Measurements from ENCODE around the gene TBC1D24.

Gene TBC1D24

GRCh38 chr16:2517954-2518605 lies 43.2 kb downstream of the TBC1D24 start:
- DNase-seq (ENCODE audit: low spot score), result no peak

- DNase-seq (ENCODE audit: low spot score), result peak; percentile 54
These were observed 44.1 kb downstream of the TBC1D24 start for GRCh38 chr16:2518823-2519710.

- DNase-seq (ENCODE audit: low spot score), result no peak
These were observed 44.8 kb downstream of the TBC1D24 start for GRCh38 chr16:2519711-2520080.

GRCh38 chr16:2520097-2520783 lies 45.3 kb downstream of the TBC1D24 start, which contains the start of gene AMDHD2:
Gene AMDHD2, plus strand, starts transcription at chr16:2520371. Its CDS starts 88 bp downstream, at chr16:2520459.
- DNase-seq (ENCODE audit: low spot score), result peak; percentile 94

GRCh38 chr16:2520784-2521531 lies 46.0 kb downstream of the TBC1D24 start:
- DNase-seq (ENCODE audit: low spot score), result peak; percentile 60

GRCh38 chr16:2523801-2524231 lies 48.9 kb downstream of the TBC1D24 start:
- DNase-seq (ENCODE audit: low spot score), result no peak

GRCh38 chr16:2524339-2524938 lies 49.5 kb downstream of the TBC1D24 start:
- no peak for DNase-seq (ENCODE audit: low spot score)

- no peak for DNase-seq (ENCODE audit: low spot score)
These were observed 51.2 kb downstream of the TBC1D24 start for GRCh38 chr16:2526135-2526534.

- no peak for DNase-seq (ENCODE audit: low spot score)
These were observed 52.3 kb downstream of the TBC1D24 start for GRCh38 chr16:2527071-2527783.

GRCh38 chr16:2527784-2528100 lies 52.8 kb downstream of the TBC1D24 start:
- DNase-seq (ENCODE audit: low spot score), result no peak

- no peak for DNase-seq (ENCODE audit: low spot score)
These were observed 53.5 kb downstream of the TBC1D24 start for GRCh38 chr16:2528161-2529060.

- no peak for DNase-seq (ENCODE audit: low spot score)
These were observed 54.4 kb downstream of the TBC1D24 start for GRCh38 chr16:2529061-2529931.

GRCh38 chr16:2529961-2530628 lies 55.2 kb downstream of the TBC1D24 start:
- DNase-seq (ENCODE audit: low spot score), result no peak

- DNase-seq (ENCODE audit: low spot score), result no peak
These were observed 55.8 kb downstream of the TBC1D24 start for GRCh38 chr16:2530629-2531318.

- no peak for DNase-seq (ENCODE audit: low spot score)
These were observed 56.4 kb downstream of the TBC1D24 start, which contains the start of gene CEMP1 for GRCh38 chr16:2531371-2531695. Gene CEMP1, minus strand, starts transcription at chr16:2531408. Its CDS starts 335 bp downstream, at chr16:2531073.

- peak; percentile 97 for DNase-seq (ENCODE audit: low spot score)
These were observed 57.0 kb downstream of the TBC1D24 start for GRCh38 chr16:2531696-2532493.

Measured in hematopoietic multipotent progenitor cell treated with erythropoietin and hydrocortisone succinate and interleukin-3 and kit ligand, for 17 days (in vitro differentiated cells).